DMS 273 (cell line): ENCODE measurements around the gene MAPK6.

Experiments used
- DNase-seq: peaks from one replicate; lab custom pipeline; 2025; ENCODE audit not compliant: unreplicated experiment; lab: John Stamatoyannopoulos, UW

Gene MAPK6

DNA sequence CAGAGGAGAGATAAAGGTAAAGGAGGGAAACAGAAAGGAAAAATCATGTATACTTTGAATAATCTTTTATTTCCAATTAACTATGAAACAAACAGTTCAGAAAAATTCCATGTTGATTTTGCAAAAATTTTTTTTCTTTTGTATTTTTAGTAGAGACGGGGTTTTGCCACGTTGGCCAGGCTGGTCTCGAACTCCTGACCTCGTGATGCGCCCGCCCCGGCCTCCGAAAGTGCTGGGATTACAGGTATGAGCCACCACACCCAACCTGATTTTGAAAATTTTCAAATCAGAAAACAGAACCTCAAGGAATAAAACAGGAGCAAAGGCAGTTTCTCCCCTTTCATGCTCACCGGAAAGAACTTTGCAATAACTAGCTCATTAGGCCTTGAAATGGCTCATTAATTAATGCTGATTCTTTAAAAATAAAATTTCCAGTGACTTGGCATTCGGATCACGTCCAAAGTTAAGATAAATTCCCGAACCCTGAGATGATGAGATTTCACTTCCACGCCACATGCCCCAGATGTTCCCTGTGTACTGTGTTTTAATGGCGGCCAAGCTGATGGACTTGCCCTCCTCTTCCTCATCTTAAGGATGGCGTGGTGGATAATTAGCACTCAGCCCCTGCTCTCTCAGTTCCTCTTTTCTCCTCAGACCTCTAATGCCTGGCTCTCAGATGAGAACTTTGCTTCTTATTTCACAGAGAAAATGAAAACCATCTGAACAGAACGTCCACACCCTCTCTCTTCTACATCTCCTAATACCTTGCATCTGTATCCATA is 82.7 kb downstream of the MAPK6 start:
- no peak for DNase-seq

- peak; percentile 2 for DNase-seq
Observed at GRCh38 chr15:52102463-52102862, 83.4 kb downstream of the MAPK6 start.

GRCh38 chr15:52103217-52104207 is 84.5 kb downstream of the MAPK6 start:
- DNase-seq: peak; percentile 20

GRCh38 chr15:52104532-52105004 is 85.5 kb downstream of the MAPK6 start:
- no peak for DNase-seq

DNA sequence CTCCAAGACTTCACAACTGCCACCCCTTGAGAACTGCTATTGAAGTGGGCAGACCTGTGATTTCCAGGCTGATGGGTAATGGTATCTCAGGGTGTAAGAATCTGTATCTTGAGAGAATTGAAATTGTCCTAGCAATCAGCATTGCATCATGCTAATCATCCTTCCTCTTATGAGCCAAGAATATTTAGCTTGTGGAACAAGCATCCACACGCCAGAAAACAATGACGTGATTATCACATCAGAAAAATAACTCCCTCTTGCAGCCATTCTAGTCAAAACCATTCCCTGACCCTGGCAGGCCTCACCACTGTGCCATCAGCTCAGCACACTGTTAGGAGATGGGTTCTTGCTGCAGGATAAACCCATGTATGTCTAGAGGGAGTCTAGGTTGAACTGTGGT is 86.8 kb downstream of the MAPK6 start:
- no peak for DNase-seq

- DNase-seq: no peak
Observed at GRCh38 chr15:52106641-52107040, 87.6 kb downstream of the MAPK6 start.

DNA sequence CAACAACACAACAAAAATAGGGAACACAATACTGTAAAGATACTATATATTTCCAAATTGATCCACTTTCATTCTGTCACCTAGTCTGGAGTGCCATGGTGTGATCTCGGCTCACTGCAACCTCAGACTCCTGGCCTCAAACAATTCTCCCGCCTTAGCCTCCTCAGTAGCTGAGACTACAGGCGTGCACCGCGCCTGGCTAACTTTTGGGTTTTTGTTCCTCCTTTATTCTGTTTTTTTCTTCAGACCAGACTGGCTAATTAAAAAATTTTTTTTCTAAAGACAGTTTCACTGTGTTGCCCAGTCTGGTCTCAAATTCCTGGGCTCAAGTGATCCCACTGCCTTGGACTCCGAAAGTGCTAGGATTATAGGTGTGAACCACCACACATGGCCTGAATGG is 88.2 kb downstream of the MAPK6 start:
- DNase-seq: no peak

- no peak for DNase-seq
Observed at GRCh38 chr15:52109559-52110451, 90.8 kb downstream of the MAPK6 start.

DNA sequence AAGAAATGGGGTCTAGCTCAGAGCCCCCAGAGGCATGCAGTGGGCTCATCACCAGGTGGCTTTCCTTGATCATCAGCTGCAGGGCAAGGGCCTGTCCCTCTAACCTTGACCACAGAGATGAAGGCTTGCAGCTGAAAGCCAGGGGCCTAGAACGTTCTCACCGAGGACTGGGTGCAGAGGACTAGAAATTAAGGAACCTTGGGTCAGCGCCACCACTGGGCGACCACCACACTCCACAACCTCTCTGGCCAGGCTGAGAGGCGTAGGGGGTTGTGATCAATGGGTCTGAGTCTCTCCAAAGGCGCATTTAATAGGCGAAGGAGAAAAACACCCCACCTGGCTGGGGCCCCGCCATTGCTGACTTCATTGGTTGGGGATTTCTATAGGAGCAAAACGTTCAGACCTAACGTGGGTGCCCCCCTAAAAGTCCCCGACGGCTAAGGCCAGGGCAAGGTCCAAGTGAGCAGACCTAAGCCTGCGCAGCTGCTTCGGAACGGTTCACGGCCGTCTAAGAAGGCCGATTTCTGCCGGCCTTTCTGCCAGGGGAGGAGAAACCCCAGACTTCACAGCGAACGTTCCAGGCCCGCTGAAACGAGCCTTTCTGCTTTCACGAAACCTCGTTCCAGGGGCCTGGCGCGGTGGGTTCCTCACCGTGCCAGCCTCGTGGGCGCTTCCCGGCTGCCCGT is 92.6 kb downstream of the MAPK6 start:
- DNase-seq: no peak

GRCh38 chr15:52112203-52112750 is 93.3 kb downstream of the MAPK6 start:
- peak; percentile 34 for DNase-seq

- DNase-seq: no peak
Observed at GRCh38 chr15:52113235-52113634, 94.2 kb downstream of the MAPK6 start.

DNA sequence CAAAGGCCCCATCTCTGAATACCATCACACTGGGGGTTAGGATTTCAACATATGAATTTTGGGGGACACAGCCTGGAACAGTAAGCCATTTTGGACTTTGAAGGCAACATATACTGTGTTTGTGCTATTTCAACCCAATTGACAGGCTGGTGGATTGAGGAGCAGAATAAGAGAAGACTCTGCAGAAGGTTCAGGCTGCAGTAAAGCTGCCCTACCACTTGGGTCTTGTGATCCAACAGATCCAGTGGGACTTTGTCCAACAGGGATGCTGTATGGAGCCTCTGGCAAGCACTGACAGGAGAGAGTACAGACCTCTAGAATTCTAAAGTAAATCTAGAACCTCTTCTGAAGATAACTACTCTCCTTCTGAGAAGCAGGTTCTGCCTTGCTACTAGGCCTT is 94.7 kb downstream of the MAPK6 start:
- peak; percentile 4 for DNase-seq

- peak; percentile 30 for DNase-seq
Observed at GRCh38 chr15:52114261-52115055, 95.4 kb downstream of the MAPK6 start.

- DNase-seq: peak; percentile 44
Observed at GRCh38 chr15:52115598-52116427, 96.8 kb downstream of the MAPK6 start.
